ENCODE data around the gene BMP8A.

Gene BMP8A

GRCh38 chr1:39573736-39574624, 82.5 kb downstream of the BMP8A start:
- DNase-seq: peak; percentile 10 to 12

- DNase-seq: no peak
These were observed 83.2 kb downstream of the BMP8A start for GRCh38 chr1:39574646-39575045.

All from inflammatory macrophage treated with lipopolysaccharide for 1 hour (primary cell).